ENCODE measurements around the gene UNC80.

- no peak for TF ChIP-seq CTCF (IDR thresholded peaks at IDR 0.05)
- TF ChIP-seq EP300 (IDR thresholded peaks at IDR 0.05), result no peak
- no peak for TF ChIP-seq POLR2A (IDR thresholded peaks at IDR 0.05)
Observed at GRCh38 chr2:210038078-210038477, 266.4 kb downstream of the UNC80 start.
